CD4-positive, alpha-beta T cell treated with Interleukin-17A for 4 hours (primary cell): Measurements from ENCODE around the gene SPATA31A3.
"Not testable (repeated sequence)": the region's sequence is repeated elsewhere in the genome, so short reads cannot be mapped to it uniquely, and the experiment has no call there.

ENCODE experiments used
- DNase-seq: peaks from one replicate; pipeline ENCODE4 v3.0.0-alpha.2; 2020; ENCODE audit warnings: mixed read lengths

Gene SPATA31A3

DNA sequence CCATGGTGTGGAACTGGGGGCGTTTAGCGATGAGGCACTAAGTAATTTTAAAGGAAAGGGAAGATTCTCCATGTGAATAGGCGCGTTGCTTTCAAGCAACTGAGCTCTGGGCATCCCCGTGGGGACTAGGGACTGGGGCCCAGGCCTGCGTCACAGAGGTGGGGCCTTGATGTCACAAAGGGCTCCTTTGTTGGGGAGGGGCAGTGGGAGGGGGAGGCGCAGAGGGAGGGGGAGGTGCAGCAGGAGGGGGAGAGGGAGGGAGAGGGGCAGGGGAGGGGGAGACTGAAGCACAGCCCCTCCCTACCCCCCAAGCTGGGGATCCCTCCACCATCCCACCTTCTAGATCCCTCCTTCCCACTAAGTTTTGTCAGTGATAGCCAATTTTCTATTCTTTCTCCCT is at the start of gene SPATA31A3:
Gene SPATA31A3 (minus strand): TSS at position 101 of the 400 bp plus-strand sequence. CDS start 29 bp downstream, at position 72.
- not testable (repeated sequence) for DNase-seq

DNA sequence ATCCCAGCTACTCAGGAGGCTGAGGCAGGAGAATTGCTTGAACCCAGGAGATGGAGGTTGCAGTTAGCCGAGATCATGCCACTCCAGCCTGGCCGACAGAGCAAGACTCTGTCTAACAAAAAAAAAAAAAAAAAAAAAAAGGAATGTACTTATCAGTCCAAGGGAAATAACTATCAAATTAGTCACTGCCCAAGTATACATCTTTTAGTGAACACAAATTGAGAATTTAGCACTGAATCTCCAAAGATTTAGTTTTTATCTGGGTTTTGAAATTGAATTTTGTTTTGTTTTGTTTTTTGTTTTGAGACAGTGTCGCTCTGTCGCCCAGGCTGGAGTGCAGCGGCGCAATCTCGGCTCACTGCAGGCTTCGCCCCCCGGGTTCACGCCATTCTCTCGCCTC is 39.8 kb downstream of the SPATA31A3 start:
- DNase-seq = not testable (repeated sequence)

DNA sequence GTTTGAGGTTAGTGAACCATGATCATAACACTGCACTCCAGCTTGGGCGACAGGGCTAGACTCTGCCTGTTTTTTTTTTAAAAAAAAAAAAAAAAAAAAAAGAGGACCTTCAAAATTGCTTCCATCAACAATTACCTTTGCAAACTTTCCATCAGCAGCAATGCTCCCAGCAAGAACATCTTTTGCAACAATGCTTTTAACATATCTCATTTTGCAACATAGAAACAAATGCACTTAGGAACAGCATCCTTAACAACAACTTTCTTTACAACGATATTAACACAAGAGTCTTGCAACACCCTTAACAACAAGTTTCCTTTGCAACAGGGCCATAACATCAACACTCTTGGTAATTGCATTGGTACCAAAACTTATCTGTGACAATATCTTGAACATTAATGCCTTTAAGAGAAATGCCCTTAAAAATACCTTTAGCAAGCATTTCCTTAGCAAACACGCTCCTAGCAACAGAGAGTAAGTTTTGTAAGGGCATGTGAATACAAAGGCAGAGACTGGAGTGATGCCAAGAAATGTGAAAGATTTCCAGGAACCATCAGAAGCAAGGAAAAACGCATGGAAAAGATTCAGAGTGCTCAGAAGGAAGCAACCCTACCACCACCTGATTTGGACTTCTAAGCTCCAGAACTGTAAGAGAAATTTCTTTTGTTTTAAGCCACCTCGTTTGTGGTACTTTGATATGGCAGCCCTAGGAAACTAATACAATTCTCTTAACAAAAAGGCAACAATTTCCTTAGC is 49.8 kb downstream of the SPATA31A3 start:
- DNase-seq = not testable (repeated sequence)

DNA sequence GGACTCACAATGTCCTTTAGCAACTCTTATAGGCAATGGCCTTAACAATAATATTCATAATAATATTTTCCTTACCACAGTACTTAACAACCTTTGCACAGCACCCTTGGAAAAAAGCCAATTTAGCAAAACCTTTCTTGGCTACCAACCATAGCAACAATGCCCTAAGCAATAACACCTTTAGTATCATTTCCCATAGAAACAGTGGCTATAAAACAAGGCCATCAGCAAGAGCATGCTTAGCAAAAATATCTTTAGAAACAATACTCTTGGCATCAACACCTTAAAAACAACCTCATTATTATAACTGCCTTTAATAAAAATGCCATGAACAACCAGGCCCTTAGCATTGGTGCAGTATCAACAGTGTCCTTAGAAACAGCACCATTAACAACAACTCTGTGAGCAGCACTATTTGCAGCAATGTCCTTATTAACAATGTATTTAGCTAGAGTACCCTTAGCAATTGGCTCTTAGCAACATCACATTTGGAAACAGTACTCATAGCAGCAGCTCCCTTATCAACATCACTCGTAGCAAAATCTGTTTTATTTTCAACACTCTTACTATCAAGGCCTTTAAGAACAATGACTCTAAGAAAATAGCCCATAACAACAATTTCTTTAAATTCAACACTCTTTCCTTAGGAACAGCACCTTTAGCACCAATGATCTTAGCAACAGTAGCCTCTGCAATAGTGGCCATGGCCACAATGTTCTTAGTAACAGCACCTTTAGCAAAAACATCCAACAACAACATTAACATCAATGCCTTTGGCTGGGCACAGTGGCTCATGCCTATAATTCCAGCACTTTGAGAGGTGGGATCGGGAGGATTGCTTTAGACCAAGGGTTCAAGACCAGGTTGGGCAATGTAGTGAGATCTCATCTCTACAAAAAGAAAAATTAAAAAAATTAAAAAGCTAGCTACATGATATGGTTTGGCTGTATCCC is 52.2 kb downstream of the SPATA31A3 start:
- not testable (repeated sequence) for DNase-seq

DNA sequence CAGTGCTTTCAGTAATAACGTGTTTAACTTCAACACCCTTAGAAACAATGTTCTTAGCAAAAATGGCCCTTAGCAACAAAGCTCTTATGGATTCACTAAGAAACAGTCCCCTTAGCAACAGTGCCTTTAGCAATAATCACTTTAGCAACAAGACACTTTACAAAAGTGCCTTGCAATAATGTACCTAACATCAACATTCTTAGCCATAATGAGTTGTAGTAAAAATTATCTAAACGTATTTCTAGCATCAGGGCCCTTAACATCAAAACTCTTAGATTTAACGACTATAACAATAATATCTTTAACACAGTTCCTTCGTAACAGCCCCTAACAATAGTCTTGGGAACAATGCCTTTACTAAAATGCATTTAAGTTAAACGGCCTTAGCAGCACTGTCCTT is 54.0 kb downstream of the SPATA31A3 start:
- not testable (repeated sequence) for DNase-seq

DNA sequence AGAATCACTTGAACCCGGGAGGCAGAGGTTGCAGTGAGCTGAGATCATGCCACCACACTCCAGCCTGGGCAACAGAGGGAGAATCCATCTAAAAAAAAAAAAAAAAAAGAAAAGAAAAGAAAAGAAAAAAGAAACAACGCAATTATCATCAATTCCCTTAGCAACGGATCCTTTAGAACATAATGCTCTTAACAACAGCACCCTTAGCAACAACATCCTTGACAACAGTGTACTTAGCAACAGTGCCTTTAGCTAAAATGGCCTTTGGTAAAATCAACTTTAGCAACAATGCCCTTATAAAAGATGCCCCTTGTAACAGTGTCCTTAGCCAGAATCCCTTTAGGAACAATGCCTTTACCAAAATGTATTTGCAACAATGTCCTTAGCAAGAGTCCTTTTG is 54.7 kb downstream of the SPATA31A3 start:
- not testable (repeated sequence) for DNase-seq
